A549 (cell line): ENCODE measurements around the gene RGS17.

Experiments used
- CTCF ChIP-seq: fragments of >200 bp; sonication (Bioruptor Twin); formaldehyde crosslinking; IDR thresholded peaks from 3 replicates; pipeline ENCODE4 v1.5.1; 2016
- E2F6 ChIP-seq: IDR thresholded peaks from 2 replicates; pipeline ENCODE4 v1.6.1; 2012; ENCODE audit warnings: low read depth, borderline replicate concordance
- JUNB ChIP-seq: fragments of >200 bp; sonication (Bioruptor Twin); formaldehyde crosslinking; IDR thresholded peaks from 2 replicates; pipeline ENCODE4 v1.6.1; 2016
- KDM1A ChIP-seq: fragments of 200-600 bp; sonication (generic); IDR thresholded peaks from 2 replicates; pipeline ENCODE4 v1.6.1; 2016; ENCODE audit warnings: low read depth, mild to moderate bottlenecking
- MAZ ChIP-seq: fragments of 150-350 bp; IDR thresholded peaks from 2 replicates; pipeline ENCODE4 v1.6.1; 2014; ENCODE audit warnings: antibody characterized with exemption, low read depth, low read length, borderline replicate concordance

DNA sequence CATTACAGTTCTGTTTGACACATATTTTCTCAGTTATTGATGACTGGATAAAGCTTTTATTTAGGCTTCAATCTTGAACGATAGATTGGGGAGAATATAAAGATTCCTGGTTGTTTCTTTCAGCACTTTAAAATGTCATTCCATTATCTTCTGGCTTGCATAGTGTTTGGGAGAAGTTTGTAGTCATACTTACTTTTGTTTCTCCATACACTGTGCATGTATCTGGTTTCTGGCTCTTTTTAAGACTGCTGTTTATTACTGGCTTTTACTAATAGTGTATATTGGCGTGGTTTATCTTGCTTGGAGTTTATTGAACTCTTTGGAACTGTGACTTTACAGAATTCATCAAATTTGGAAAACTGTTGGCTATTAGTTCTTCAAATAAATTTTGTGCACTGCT lies 49.2 kb downstream of the RGS17 start:
- TF ChIP-seq CTCF: no peak
- TF ChIP-seq JUNB: no peak
- TF ChIP-seq E2F6: no peak
- TF ChIP-seq KDM1A: no peak
- no peak for TF ChIP-seq MAZ
